ENCODE results near the gene OSBPL5.

DNA sequence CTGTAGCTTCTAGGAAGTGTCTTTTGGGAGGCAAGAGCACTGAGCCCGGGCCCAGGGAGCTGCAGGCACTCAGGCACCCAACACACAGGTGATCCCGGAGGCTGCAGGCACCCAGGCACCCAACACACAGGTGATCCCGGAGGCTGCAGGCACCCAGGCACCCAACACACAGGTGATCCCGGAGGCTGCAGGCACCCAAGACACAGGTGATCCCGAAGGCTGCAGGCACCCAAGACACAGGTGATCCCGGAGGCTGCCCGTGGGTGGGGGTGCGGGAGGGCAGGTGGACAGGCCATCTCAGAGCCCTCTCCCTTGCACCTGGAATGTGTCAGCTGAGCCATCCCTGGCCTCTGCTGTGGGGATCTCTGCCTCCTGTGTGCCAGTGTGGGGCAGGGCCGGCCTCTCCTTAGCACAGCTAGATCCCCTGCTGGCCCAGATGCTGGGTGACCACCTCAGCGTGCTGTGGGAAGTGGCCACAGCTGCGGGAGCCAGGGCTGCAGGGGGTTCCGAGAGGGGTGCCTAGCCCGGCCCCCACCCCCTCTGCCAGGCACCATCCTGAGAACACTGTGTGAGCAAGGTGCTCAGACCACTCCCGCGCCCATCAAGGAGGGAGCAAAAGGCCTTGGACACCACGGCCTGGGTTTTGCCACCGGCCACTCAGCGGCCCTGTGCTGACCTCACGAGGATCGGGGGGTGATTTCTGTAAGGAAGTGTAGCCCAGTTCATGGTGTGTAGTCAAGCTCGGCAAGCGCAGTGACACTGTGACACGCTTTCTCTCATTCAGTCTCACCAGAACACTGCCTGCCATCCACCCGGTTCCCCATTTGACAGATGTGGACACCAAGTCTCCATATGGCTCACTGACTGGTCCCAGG is 39.3 kb upstream of the OSBPL5 start:
- TF ChIP-seq, protein P1, sequence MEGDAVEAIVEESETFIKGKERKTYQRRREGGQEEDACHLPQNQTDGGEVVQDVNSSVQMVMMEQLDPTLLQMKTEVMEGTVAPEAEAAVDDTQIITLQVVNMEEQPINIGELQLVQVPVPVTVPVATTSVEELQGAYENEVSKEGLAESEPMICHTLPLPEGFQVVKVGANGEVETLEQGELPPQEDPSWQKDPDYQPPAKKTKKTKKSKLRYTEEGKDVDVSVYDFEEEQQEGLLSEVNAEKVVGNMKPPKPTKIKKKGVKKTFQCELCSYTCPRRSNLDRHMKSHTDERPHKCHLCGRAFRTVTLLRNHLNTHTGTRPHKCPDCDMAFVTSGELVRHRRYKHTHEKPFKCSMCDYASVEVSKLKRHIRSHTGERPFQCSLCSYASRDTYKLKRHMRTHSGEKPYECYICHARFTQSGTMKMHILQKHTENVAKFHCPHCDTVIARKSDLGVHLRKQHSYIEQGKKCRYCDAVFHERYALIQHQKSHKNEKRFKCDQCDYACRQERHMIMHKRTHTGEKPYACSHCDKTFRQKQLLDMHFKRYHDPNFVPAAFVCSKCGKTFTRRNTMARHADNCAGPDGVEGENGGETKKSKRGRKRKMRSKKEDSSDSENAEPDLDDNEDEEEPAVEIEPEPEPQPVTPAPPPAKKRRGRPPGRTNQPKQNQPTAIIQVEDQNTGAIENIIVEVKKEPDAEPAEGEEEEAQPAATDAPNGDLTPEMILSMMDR (conservative IDR thresholded peaks at IDR 0.05; ENCODE audit: low read length), result no peak
- TF ChIP-seq EZH2phosphoT487 (IDR thresholded peaks at IDR 0.05; ENCODE audit: borderline replicate concordance), result no peak

All from Loucy (cell line).